ENCODE measurements around the gene GAS2L2.

The GAS2L2 gene

GRCh38 chr17:35700150-35700549 is 52.9 kb downstream of the GAS2L2 start (continued):
- TF ChIP-seq ZNF8 (CRISPR knock-in tag; IDR thresholded peaks at IDR 0.05): no peak
- TF ChIP-seq ISL1 (CRISPR knock-in tag; IDR thresholded peaks at IDR 0.05): no peak
- TF ChIP-seq TSHZ2 (CRISPR knock-in tag; IDR thresholded peaks at IDR 0.05): no peak
- no peak for TF ChIP-seq ESRRG (CRISPR knock-in tag; IDR thresholded peaks at IDR 0.05)

GRCh38 chr17:35698800-35699199 is 54.2 kb downstream of the GAS2L2 start:
- ATAC-seq: no peak
- TF ChIP-seq GLIS3 (CRISPR knock-in tag; IDR thresholded peaks at IDR 0.05): no peak
- peak; percentile 26; the same call in 1 of the 2 replicates for TF ChIP-seq ISL1 (CRISPR knock-in tag; IDR thresholded peaks at IDR 0.05)

GRCh38 chr17:35695613-35696012 is 57.4 kb downstream of the GAS2L2 start:
- ATAC-seq: no peak
- no peak for TF ChIP-seq ISL1 (CRISPR knock-in tag; IDR thresholded peaks at IDR 0.05)
- no peak for TF ChIP-seq PPARA (CRISPR knock-in tag; IDR thresholded peaks at IDR 0.05; ENCODE audit: borderline replicate concordance)
- TF ChIP-seq ARNTL (CRISPR knock-in tag; IDR thresholded peaks at IDR 0.05; ENCODE audit: borderline replicate concordance, low read depth): no peak
- TF ChIP-seq GLIS3 (CRISPR knock-in tag; IDR thresholded peaks at IDR 0.05): no peak
- no peak for TF ChIP-seq POU6F1 (CRISPR knock-in tag; IDR thresholded peaks at IDR 0.05; ENCODE audit: borderline replicate concordance, low read depth)

GRCh38 chr17:35694906-35695305 is 58.1 kb downstream of the GAS2L2 start:
- no peak for ATAC-seq
- no peak for TF ChIP-seq ARNTL (CRISPR knock-in tag; IDR thresholded peaks at IDR 0.05; ENCODE audit: borderline replicate concordance, low read depth)
- TF ChIP-seq ZNF8 (CRISPR knock-in tag; IDR thresholded peaks at IDR 0.05): no peak
- TF ChIP-seq ESRRG (CRISPR knock-in tag; IDR thresholded peaks at IDR 0.05): no peak
- TF ChIP-seq CREB5 (CRISPR knock-in tag; IDR thresholded peaks at IDR 0.05; ENCODE audit: low read depth): no peak
- no peak for TF ChIP-seq TOX (CRISPR knock-in tag; IDR thresholded peaks at IDR 0.05; ENCODE audit: borderline replicate concordance)
- TF ChIP-seq PATZ1 (CRISPR knock-in tag; IDR thresholded peaks at IDR 0.05; ENCODE audit: borderline replicate concordance): no peak
- no peak for TF ChIP-seq ZNF70 (CRISPR knock-in tag; IDR thresholded peaks at IDR 0.05)
- no peak for TF ChIP-seq ZFP30 (CRISPR knock-in tag; IDR thresholded peaks at IDR 0.05)
- no peak for TF ChIP-seq ISL1 (CRISPR knock-in tag; IDR thresholded peaks at IDR 0.05)
- no peak for TF ChIP-seq TCF4 (CRISPR knock-in tag; IDR thresholded peaks at IDR 0.05; ENCODE audit: borderline replicate concordance)
- TF ChIP-seq ZNF565 (CRISPR knock-in tag; conservative IDR thresholded peaks at IDR 0.05; ENCODE audit: low read depth): no peak
- no peak for TF ChIP-seq BACH2 (CRISPR knock-in tag; IDR thresholded peaks at IDR 0.05; ENCODE audit: borderline replicate concordance)
- no peak for TF ChIP-seq SNAI2 (CRISPR knock-in tag; IDR thresholded peaks at IDR 0.05)
- no peak for TF ChIP-seq POU6F1 (CRISPR knock-in tag; IDR thresholded peaks at IDR 0.05; ENCODE audit: borderline replicate concordance, low read depth)
- no peak for TF ChIP-seq PPARA (CRISPR knock-in tag; IDR thresholded peaks at IDR 0.05; ENCODE audit: borderline replicate concordance)
- TF ChIP-seq RARB (CRISPR knock-in tag; IDR thresholded peaks at IDR 0.05): no peak
